Astrocyte (in vitro differentiated cells and primary cell): Measurements from ENCODE around the gene C18orf32.

Experiments used
- CTCF ChIP-seq: IDR thresholded peaks from 2 replicates; pipeline ENCODE4 v1.5.1; 2011; ENCODE audit warnings: low read depth, mild to moderate bottlenecking, inconsistent platforms, low read length, moderate library complexity; ENCODE audit not compliant: insufficient read depth
- EZH2 ChIP-seq: IDR thresholded peaks from 2 replicates; pipeline ENCODE4 v1.6.1; 2012; ENCODE audit warnings: mild to moderate bottlenecking, low read length, inconsistent platforms; ENCODE audit not compliant: insufficient read depth

- TF ChIP-seq CTCF (no peak), EZH2 (no peak)
Observed at GRCh38 chr18:49473721-49474120, 13.3 kb downstream of the C18orf32 start.
